H1 (cell line): ENCODE data around the gene MAP3K6. TPM values are rescaled to one million over a fixed set of nuclear protein-coding genes. Genes with fewer than 3 reads are reported as not detected.
A peak's percentile ranks its signal among the peaks of the same experiment; 100 is the strongest.

ENCODE experiments used
- CTCF ChIA-PET: fragments of 300-600 bp; sonication (Branson Sonifier 250); formaldehyde crosslinking; loops from one replicate; lab custom pipeline; 2021; ENCODE audit not compliant: partially characterized antibody; lab: Charles Lee
- POLR2A ChIA-PET: fragments of 300-600 bp; sonication (Branson Sonifier 250); formaldehyde crosslinking; loops from one replicate; lab custom pipeline; 2021; ENCODE audit warnings: inconsistent platforms; ENCODE audit not compliant: partially characterized antibody; lab: Charles Lee
- DNase-seq, 2 experiments: peaks; one replicate each; pipeline versions ENCODE4 v3.0.0 to v3.0.0-alpha.2; 2010 to 2022; ENCODE audit warnings: low spot score in 2 of 2, low read depth in 1 of 2, mixed read lengths in 1 of 2
- FAIRE-seq: peaks from 2 replicates; lab custom pipeline; 2011; peaks lifted over from hg19 to GRCh38; lab: Jason Lieb, UNC
- H2AFZ ChIP-seq: 2 replicates; pipeline ENCODE4 v1.8.1; 2012; ENCODE audit warnings: low read length, inconsistent platforms
- H2AK5ac ChIP-seq: 2 replicates; pipeline ENCODE4 v1.6.1; 2013; ENCODE audit warnings: low read depth, low read length
- H2BK120ac ChIP-seq: replicated peaks from 2 replicates; pipeline ENCODE3; 2013; ENCODE audit warnings: low read depth, low read length, inconsistent platforms
- H2BK12ac ChIP-seq: 2 replicates; pipeline ENCODE4 v1.6.1; 2013; ENCODE audit warnings: low read depth, low read length
- H2BK15ac ChIP-seq: 2 replicates; pipeline ENCODE4 v1.6.1; 2013; ENCODE audit warnings: low read length
- H2BK20ac ChIP-seq: 2 replicates; pipeline ENCODE4 v1.6.1; 2013; ENCODE audit warnings: low read length
- H2BK5ac ChIP-seq: 2 replicates; pipeline ENCODE4 v1.6.1; 2013; ENCODE audit warnings: low read depth, low read length
- H3K14ac ChIP-seq: 2 replicates; pipeline ENCODE4 v1.6.1; 2013; ENCODE audit warnings: inconsistent platforms; ENCODE audit not compliant: insufficient read length
- H3K18ac ChIP-seq: 2 replicates; pipeline ENCODE4 v1.6.1; 2013; ENCODE audit warnings: low read length; ENCODE audit errors: extremely low read depth
- H3K23ac ChIP-seq: 2 replicates; pipeline ENCODE4 v1.6.1; 2013; ENCODE audit warnings: inconsistent platforms; ENCODE audit not compliant: insufficient read length
- H3K23me2 ChIP-seq: 2 replicates; pipeline ENCODE4 v1.6.1; 2013; ENCODE audit warnings: low read depth, low read length
- H3K27ac ChIP-seq: 2 replicates; pipeline ENCODE4 v1.6.1; 2011; ENCODE audit warnings: low read depth, low read length, inconsistent platforms
- H3K27me3 ChIP-seq, 4 experiments: replicated peaks in 1 of 4; 1 replicate in 1 of 4; 2 replicates in 3 of 4; pipeline versions ENCODE4 v1.6.1 to v1.8.1; 2011 to 2013; ENCODE audit warnings: low read length in 3 of 4, mild to moderate bottlenecking in 3 of 4, inconsistent platforms in 2 of 4, mixed read lengths in 2 of 4, moderate library complexity in 1 of 4; ENCODE audit not compliant: control insufficient read depth in 3 of 4, insufficient read depth in 3 of 4; ENCODE audit errors: extremely low read depth in 1 of 4
- H3K36me3 ChIP-seq, 4 experiments: 2 replicates each; pipeline versions ENCODE4 v1.6.1 to v1.8.1; 2011 to 2013; ENCODE audit warnings: mild to moderate bottlenecking in 4 of 4, low read length in 3 of 4, moderate library complexity in 2 of 4, control low read depth in 1 of 4, inconsistent platforms in 1 of 4; ENCODE audit not compliant: insufficient read depth in 4 of 4, control insufficient read depth in 2 of 4
- H3K4ac ChIP-seq: replicated peaks from 2 replicates; pipeline ENCODE3; 2013; ENCODE audit warnings: low read length, low read depth, mixed read lengths, inconsistent platforms; ENCODE audit not compliant: insufficient read length
- H3K4me1 ChIP-seq, 4 experiments: replicated peaks in 1 of 4; 1 replicate in 1 of 4; 2 replicates in 3 of 4; pipeline versions ENCODE4 v1.6.1 to v1.8.1; 2011 to 2013; ENCODE audit warnings: low read length in 3 of 4, inconsistent platforms in 2 of 4, mixed read lengths in 1 of 4; ENCODE audit not compliant: insufficient read depth in 4 of 4, control insufficient read depth in 3 of 4
- H3K4me2 ChIP-seq, 2 experiments: 2 replicates each; pipeline versions ENCODE4 v1.6.1 to v1.8.1; 2011 to 2013; ENCODE audit warnings: low read depth in 2 of 2, low read length in 2 of 2, control low read depth in 1 of 2, inconsistent platforms in 1 of 2, mild to moderate bottlenecking in 1 of 2; ENCODE audit not compliant: insufficient read depth in 1 of 2
- H3K4me3 ChIP-seq, 4 experiments: fragments of 200-600, 300-600 bp in 1 of 4; sonication (generic), shearing (Covaris generic), sonication (Bioruptor Twin) in 1 of 4; 2 replicates each; pipeline versions ENCODE4 v1.5.1 to v1.8.1; 2011 to 2016; ENCODE audit warnings: low read length in 4 of 4, low read depth in 3 of 4, control low read depth in 2 of 4, inconsistent platforms in 2 of 4, mild to moderate bottlenecking in 2 of 4, mixed read lengths in 1 of 4, moderate library complexity in 1 of 4; ENCODE audit not compliant: insufficient read depth in 2 of 4; ENCODE audit errors: extremely low read depth in 1 of 4
- H3K56ac ChIP-seq: replicated peaks from 2 replicates; pipeline ENCODE3; 2013; ENCODE audit warnings: low read depth, mild to moderate bottlenecking, mixed read lengths, low read length, inconsistent platforms; ENCODE audit not compliant: insufficient read length
- H3K79me1 ChIP-seq: 2 replicates; pipeline ENCODE4 v1.6.1; 2013; ENCODE audit warnings: low read depth, low read length, control low read depth
- H3K79me2 ChIP-seq, 2 experiments: 2 replicates each; pipeline versions ENCODE4 v1.6.1 to v1.8.1; 2012 to 2013; ENCODE audit warnings: low read length in 2 of 2, mild to moderate bottlenecking in 2 of 2, inconsistent platforms in 1 of 2; ENCODE audit not compliant: insufficient read depth in 2 of 2, control insufficient read depth in 1 of 2
- H3K9ac ChIP-seq, 4 experiments: replicated peaks in 1 of 4; 1 replicate in 1 of 4; 2 replicates in 3 of 4; pipeline versions ENCODE4 v1.6.1 to v1.8.1; 2011 to 2013; ENCODE audit warnings: low read depth in 3 of 4, low read length in 3 of 4, control low read depth in 2 of 4, mild to moderate bottlenecking in 2 of 4, moderate library complexity in 2 of 4, inconsistent platforms in 1 of 4; ENCODE audit errors: extremely low read depth in 1 of 4
- H3K9me3 ChIP-seq, 2 experiments: 2 replicates each; pipeline versions ENCODE4 v1.6.1 to v1.8.1; 2012 to 2013; ENCODE audit warnings: mild to moderate bottlenecking in 2 of 2, moderate library complexity in 2 of 2, control low read depth in 1 of 2, inconsistent platforms in 1 of 2, low read depth in 1 of 2, low read length in 1 of 2, mixed read lengths in 1 of 2; ENCODE audit not compliant: insufficient read depth in 2 of 2
- H4K20me1 ChIP-seq, 2 experiments: replicated peaks in 1 of 2; 2 replicates each; pipeline versions ENCODE3 to v1.8.1; 2011 to 2013; ENCODE audit warnings: inconsistent platforms in 2 of 2, low read length in 2 of 2, mild to moderate bottlenecking in 1 of 2; ENCODE audit not compliant: insufficient read depth in 2 of 2, control insufficient read depth in 1 of 2
- H4K5ac ChIP-seq: 2 replicates; pipeline ENCODE4 v1.6.1; 2013; ENCODE audit warnings: low read length, low read depth, mixed read lengths, inconsistent platforms; ENCODE audit not compliant: insufficient read length
- H4K8ac ChIP-seq: 2 replicates; pipeline ENCODE4 v1.8.0; 2013; ENCODE audit warnings: mild to moderate bottlenecking, moderate library complexity, low read length, inconsistent platforms; ENCODE audit not compliant: insufficient read depth; ENCODE audit errors: extremely low read depth
- H4K91ac ChIP-seq: replicated peaks from 2 replicates; pipeline ENCODE3; 2013; ENCODE audit warnings: low read length, mixed read lengths, inconsistent platforms; ENCODE audit not compliant: insufficient read length
- USF2 ChIP-seq: IDR thresholded peaks from 2 replicates; pipeline ENCODE4 v1.6.1; 2011; ENCODE audit warnings: low read length, improper control_type of control experiment
- WGBS, 2 experiments: shearing (Covaris generic) in 1 of 2; methylation state at CpG; one replicate each; pipeline versions ENCODE4 v1.1.6 to v1.1.7; 2013 to 2015; ENCODE audit warnings: low lambda C conversion rate in 2 of 2, mixed read lengths in 2 of 2, inconsistent platforms in 1 of 2, low coverage in 1 of 2, missing lambda C conversion rate in 1 of 2; ENCODE audit not compliant: insufficient replicate concordance in 2 of 2, insufficient coverage in 1 of 2, insufficient read length in 1 of 2; ENCODE audit errors: extremely low coverage in 1 of 2, missing lambda C conversion rate in 1 of 2; 5-methylcytosine and 5-hydroxymethylcytosine counted together
- polyA plus RNA-seq, 7 experiments: library from polyadenylated mRNA; depleted of rRNA in 3 of 7; stranded (reverse) in 5 of 7; unstranded in 2 of 7; fragments of >200 nt in 5 of 7; fragments of 200-250 nt in 2 of 7; gene quantifications; 1 replicate in 5 of 7; 2 replicates in 1 of 7; 4 replicates in 1 of 7; pipeline versions ENCODE4 v1.2.1 to v1.2.3, GENCODE V29; 2011 to 2013; ENCODE audit warnings: missing spikeins in 2 of 7, mixed read lengths in 2 of 7
- total RNA-seq: library from RNA; stranded (reverse); fragmentation: NEBNext Ultra II Directional; extraction: Animal tissue kit (Norgen Biotek cat#: 25700); gene quantifications from 2 replicates; pipeline ENCODE4 v1.2.1, GENCODE V29; 2021

The MAP3K6 gene
- total and polyA plus RNA-seq, 2 of the 8 experiments (the other 6 are each of a cell fraction or from before 2014, with no cell fraction given): 7.4 to 7.6 TPM

GRCh38 chr1:27379564-27380122, 12.9 kb upstream of the MAP3K6 start:
- POLR2A ChIA-PET: interaction anchor here (1.1 to 1.3 kb wide), 2 partner anchors 11 to 143 kb away, joined by 3 to 4 read pairs; no protein-coding TSS in a partner anchor

More at GRCh38 chr1:27379564-27380122, 12.9 kb upstream of the MAP3K6 start:
- H3K36me3 ChIP-seq: no peaks in the 10 kb centered on the region
- H4K5ac ChIP-seq: peak overlapping the region; percentile 8
- H3K79me2 ChIP-seq: no peaks in the 10 kb centered on the region
- H4K20me1 ChIP-seq: no peaks in the 10 kb centered on the region
- FAIRE-seq: no peak
- CTCF ChIA-PET: interaction anchor here (0.9 to 18.9 kb wide), 10 partner anchors 8 to 177 kb away, joined by 3 to 625 read pairs (median 4); partner anchors contain the start of genes FCN3, GPR3 and MAP3K6
- H3K56ac ChIP-seq: no peak overlapping the region
- no peak overlapping the region; the same call in 1 of the 2 replicates for H2BK12ac ChIP-seq
- TF ChIP-seq USF2: no peak
- no peak overlapping the region for H3K4ac ChIP-seq
- no peak overlapping the region for H2AK5ac ChIP-seq
- H3K4me2 ChIP-seq: no peak overlapping the region
- H3K23ac ChIP-seq: no peak overlapping the region
- H4K8ac ChIP-seq: 0 out of 2 replicates have a peak overlapping the region, but pooled peaks have one; percentile 57
- H3K79me1 ChIP-seq: no peaks in the 10 kb centered on the region
- peaks cover 0 to 16% (median 9%) of the 10 kb centered on the region in 4 experiments; a peak in 6 of 7 replicates for H3K27me3 ChIP-seq
- no peak overlapping the region for H3K4me3 ChIP-seq
- H2BK15ac ChIP-seq: peak overlapping the region; percentile 97
- H2BK5ac ChIP-seq: no peak overlapping the region
- peaks cover 0 to 7% (median under 1%) of the 10 kb centered on the region in 4 experiments; a peak in 2 of 7 replicates for H3K4me1 ChIP-seq
- H3K18ac ChIP-seq: no peak overlapping the region
- H3K9ac ChIP-seq: no peak overlapping the region
- no peak overlapping the region for H3K14ac ChIP-seq
- H3K9me3 ChIP-seq: no peaks in the 10 kb centered on the region
- H2AFZ ChIP-seq: no peak overlapping the region
- DNase-seq: no peak
- no peak overlapping the region for H4K91ac ChIP-seq
- no peak overlapping the region for H3K27ac ChIP-seq
- H2BK20ac ChIP-seq: no peak overlapping the region
- WGBS, 2 experiments: 86% methylated on average over 11 of the region's 11 CpGs; no CpG with 5 or more reads in 1 of the 2 experiments
- peaks cover 4% of the 10 kb centered on the region; the same call in 1 of the 2 replicates for H3K23me2 ChIP-seq
- no peak overlapping the region for H2BK120ac ChIP-seq
